K562 (cell line): Measurements from ENCODE around the gene GPR33. TPM values are rescaled to one million over a fixed set of nuclear protein-coding genes. Genes with fewer than 3 reads are reported as not detected.
A peak's percentile ranks its signal among the peaks of the same experiment; 100 is the strongest.

Experiments used
- ATAC-seq: fragments of 200-7000 bp; cut with Tn5 transposase; 3 replicates; pipeline ENCODE4 v1.9.1; 2020; ENCODE audit warnings: moderate library complexity
- BruUV-seq: library from RNA; stranded (reverse); fragments of 400-500 nt; replicated peaks from 2 replicates; lab custom pipeline; 2021; lab: Mats Ljungman, UMichigan
- CTCF ChIA-PET: fragments of 300-600 bp; formaldehyde crosslinking; extraction: SDS; loops from one replicate; lab custom pipeline; 2021; ENCODE audit warnings: low intra/inter-chr PET ratio; lab: Yijun Ruan, JAX
- POLR2A ChIA-PET: fragments of 300-600, 350-650 bp; sonication (Branson Sonifier 250); formaldehyde crosslinking; extraction: SDS; loops from one replicate; lab custom pipeline; 2021; ENCODE audit warnings: antibody characterized with exemption, inconsistent platforms; lab: Yijun Ruan, JAX
- DNase-seq, 4 experiments: peaks; one replicate each; pipeline versions ENCODE4 v3.0.0 to v3.0.0-alpha.2; 2011 to 2018; ENCODE audit warnings: low spot score in 3 of 4, mixed read lengths in 3 of 4; ENCODE audit errors: extremely low read depth in 1 of 4
- FAIRE-seq: peaks from 2 replicates; lab custom pipeline; 2011; peaks lifted over from hg19 to GRCh38; lab: Jason Lieb, UNC
- H2AFZ ChIP-seq: 2 replicates; pipeline ENCODE4 v1.6.0; 2011; ENCODE audit warnings: low read depth, low read length, control low read depth, inconsistent platforms
- H3K27ac ChIP-seq: fragments of 200-600 bp; 3 replicates; pipeline ENCODE4 v1.8.0; 2011; ENCODE audit warnings: low read depth, mild to moderate bottlenecking, control low read depth, inconsistent platforms, low read length, moderate library complexity, mixed read lengths; ENCODE audit errors: extremely low read depth
- H3K27me3 ChIP-seq, 2 experiments: fragments of 300-600 bp in 1 of 2; 2 replicates in 1 of 2; 3 replicates in 1 of 2; pipeline versions ENCODE4 v1.6.0 to v1.8.0; 2011; ENCODE audit warnings: inconsistent platforms in 2 of 2, low read length in 2 of 2, mild to moderate bottlenecking in 1 of 2, mixed read lengths in 1 of 2, moderate library complexity in 1 of 2; ENCODE audit not compliant: control insufficient read depth in 2 of 2, insufficient read depth in 2 of 2
- H3K36me3 ChIP-seq: fragments of 300-600 bp; 3 replicates; pipeline ENCODE4 v1.8.0; 2011; ENCODE audit warnings: mild to moderate bottlenecking, low read length, inconsistent platforms; ENCODE audit not compliant: control insufficient read depth, insufficient read depth
- H3K4me1 ChIP-seq, 2 experiments: fragments of 200-600 bp in 1 of 2; replicated peaks in 1 of 2; 2 replicates in 1 of 2; 3 replicates in 1 of 2; pipeline versions ENCODE4 v1.5.1 to v1.8.0; 2011; ENCODE audit warnings: inconsistent platforms in 2 of 2, low read length in 2 of 2, mild to moderate bottlenecking in 1 of 2, mixed read lengths in 1 of 2, moderate library complexity in 1 of 2; ENCODE audit not compliant: control insufficient read depth in 2 of 2, insufficient read depth in 2 of 2
- H3K4me2 ChIP-seq: 2 replicates; pipeline ENCODE4 v1.6.1; 2011; ENCODE audit warnings: low read length, control low read depth, inconsistent platforms, mixed read lengths; ENCODE audit not compliant: insufficient read depth
- H3K4me3 ChIP-seq: fragments of 200-600 bp; sonication (generic), shearing (Covaris generic); 2 replicates; pipeline ENCODE4 v1.5.1; 2016; ENCODE audit warnings: control low read depth, inconsistent platforms
- H3K79me2 ChIP-seq: fragments of 200-600 bp; 3 replicates; pipeline ENCODE4 v1.8.0; 2011; ENCODE audit warnings: low read length, inconsistent platforms; ENCODE audit not compliant: control insufficient read depth, insufficient read depth
- H3K9ac ChIP-seq, 2 experiments: 2 replicates each; pipeline versions ENCODE4 v1.6.0 to v1.6.1; 2011; ENCODE audit warnings: low read depth in 2 of 2, low read length in 2 of 2, control low read depth in 1 of 2, inconsistent platforms in 1 of 2, mild to moderate bottlenecking in 1 of 2, mixed read lengths in 1 of 2; ENCODE audit not compliant: insufficient read depth in 1 of 2
- H3K9me1 ChIP-seq: one replicate; pipeline ENCODE4 v1.6.0; 2011; ENCODE audit warnings: inconsistent platforms, mild to moderate bottlenecking, low read length, moderate library complexity; ENCODE audit not compliant: control insufficient read depth, insufficient read depth
- H3K9me3 ChIP-seq: replicated peaks from 2 replicates; pipeline ENCODE4 v1.5.1; 2011; ENCODE audit warnings: low read depth, low read length, inconsistent platforms; ENCODE audit not compliant: control insufficient read depth, insufficient read depth
- H4K20me1 ChIP-seq: replicated peaks from 2 replicates; pipeline ENCODE4 v1.6.1; 2011; ENCODE audit warnings: low read length, inconsistent platforms, mixed read lengths; ENCODE audit not compliant: control insufficient read depth, insufficient read depth
- ATF1 ChIP-seq, 2 experiments: fragments of 450-650 bp in 1 of 2; IDR thresholded peaks; 2 replicates each; pipeline ENCODE4 v1.6.1; 2016; ENCODE audit warnings: missing compliant biosample characterization in 1 of 2, missing genetic modification characterization in 1 of 2
- ATF7 ChIP-seq: fragments of 450-650 bp; IDR thresholded peaks from 2 replicates; pipeline ENCODE4 v1.7.1; 2014; ENCODE audit warnings: mild to moderate bottlenecking, moderate library complexity
- DMBX1 ChIP-seq: fragments of 250-450 bp; sonication (Bioruptor Pico); IDR thresholded peaks from 2 replicates; pipeline ENCODE4 v1.8.0; 2022; ENCODE audit warnings: inconsistent platforms, mild to moderate bottlenecking, moderate library complexity, borderline replicate concordance
- FOXJ3 ChIP-seq: sonication (generic); formaldehyde crosslinking; IDR thresholded peaks from 2 replicates; pipeline ENCODE4 v1.4.0; 2020; ENCODE audit warnings: mild to moderate bottlenecking, missing genetic modification reagents
- FUS ChIP-seq: fragments of 200-400 bp; formaldehyde crosslinking; optimal IDR thresholded peaks from 2 replicates; pipeline ENCODE3; 2017; ENCODE audit warnings: low read depth, low read length
- KDM4B ChIP-seq, 2 experiments: fragments of 450-650 bp in 1 of 2; sonication (generic) in 1 of 2; IDR thresholded peaks; 2 replicates each; pipeline ENCODE4 v1.6.1; 2016 to 2017; ENCODE audit warnings: borderline replicate concordance in 2 of 2, antibody characterized with exemption in 1 of 2, low read depth in 1 of 2, mild to moderate bottlenecking in 1 of 2
- PML ChIP-seq: IDR thresholded peaks from 2 replicates; pipeline ENCODE4 v1.6.1; 2012; ENCODE audit warnings: low read length, inconsistent platforms
- POLR2A ChIP-seq: fragments of 450-650 bp; conservative IDR thresholded peaks from 2 replicates; pipeline ENCODE4 v1.6.1; 2016
- POLR2AphosphoS5 ChIP-seq: IDR thresholded peaks from 2 replicates; pipeline ENCODE4 v1.6.1; 2011; ENCODE audit warnings: mild to moderate bottlenecking, low read depth, low read length, moderate library complexity; ENCODE audit not compliant: control insufficient read depth, insufficient read depth
- PYGO2 ChIP-seq: fragments of 450-650 bp; IDR thresholded peaks from 2 replicates; pipeline ENCODE4 v1.6.1; 2016; ENCODE audit warnings: mild to moderate bottlenecking, missing genetic modification characterization, moderate library complexity, missing compliant biosample characterization
- SAFB ChIP-seq: fragments of 200-400 bp; formaldehyde crosslinking; IDR thresholded peaks from 2 replicates; pipeline ENCODE4 v1.6.1; 2017; ENCODE audit warnings: low read depth, low read length, borderline replicate concordance
- SIN3B ChIP-seq: fragments of 450-650 bp; IDR thresholded peaks from 2 replicates; pipeline ENCODE4 v1.6.1; 2017; ENCODE audit warnings: low read depth, mild to moderate bottlenecking, moderate library complexity
- SMAD1 ChIP-seq: fragments of 150-350 bp; IDR thresholded peaks from 2 replicates; pipeline ENCODE4 v1.6.1; 2014; ENCODE audit warnings: low read length, low read depth; ENCODE audit not compliant: partially characterized antibody
- TAF9B ChIP-seq: fragments of 450-650 bp; IDR thresholded peaks from 2 replicates; pipeline ENCODE4 v1.6.1; 2018; ENCODE audit warnings: mild to moderate bottlenecking; ENCODE audit not compliant: partially characterized antibody
- ZNF23 ChIP-seq: fragments of 250-450 bp; sonication (Bioruptor Pico); IDR thresholded peaks from 2 replicates; pipeline ENCODE4 v1.4.0; 2020; ENCODE audit warnings: mild to moderate bottlenecking
- ZNF282 ChIP-seq: sonication (generic); formaldehyde crosslinking; IDR thresholded peaks from 2 replicates; pipeline ENCODE4 v1.8.1; 2023; ENCODE audit warnings: missing genetic modification reagents
- WGBS: fragments of 100-300 bp; shearing (Covaris generic); methylation state at CpG from one replicate; pipeline ENCODE4 v1.1.6; 2016; ENCODE audit warnings: low coverage, mixed read lengths; ENCODE audit not compliant: insufficient coverage; ENCODE audit errors: missing lambda C conversion rate; 5-methylcytosine and 5-hydroxymethylcytosine counted together
- in situ Hi-C: fragments of 300-500 bp; cut with MboI; formaldehyde crosslinking; loops from 4 replicates; pipeline ENCODE4 v1.15.0; 2018; ENCODE audit warnings: inconsistent platforms, mixed read lengths
- intact Hi-C: fragments of 100-400 bp; cut with micrococcal nuclease; formaldehyde crosslinking; loops from 2 replicates; pipeline ENCODE4 v1.14.2; 2022
- polyA plus RNA-seq, 8 experiments: library from polyadenylated mRNA; depleted of rRNA in 4 of 8; stranded (reverse) in 5 of 8; unstranded in 3 of 8; fragments of >200 nt; fragmentation: Nextera tagmentation in 2 of 8; fragmentation: Illumina TruSeq in 1 of 8; extraction: Ambion mirVana in 2 of 8; extraction: Trizol in 1 of 8; gene quantifications; 2 replicates each; pipeline versions ENCODE4 v1.2.1 to v1.2.3, GENCODE V29; 2011 to 2014; ENCODE audit warnings: inconsistent platforms in 1 of 8, missing spikeins in 1 of 8
- total RNA-seq, 7 experiments: library from RNA; depleted of rRNA in 6 of 7; stranded (reverse); fragments of >200 nt in 6 of 7; fragmentation: Illumina TruSeq in 2 of 7; extraction: Trizol in 2 of 7; gene quantifications; 2 replicates each; pipeline versions ENCODE4 v1.2.1 to v1.2.3, GENCODE V29; 2011 to 2021; ENCODE audit warnings: low replicate concordance in 1 of 7
- TF ChIP-seq, protein P1 (sequence below), 2 experiments: IDR thresholded peaks; 2 replicates each; pipeline ENCODE4 v1.6.1; 2011; ENCODE audit warnings: borderline replicate concordance in 1 of 2, control low read depth in 1 of 2, low read depth in 1 of 2, low read length in 1 of 2, mild to moderate bottlenecking in 1 of 2, mixed read lengths in 1 of 2, moderate library complexity in 1 of 2; ENCODE audit not compliant: insufficient read depth in 1 of 2, insufficient read length in 1 of 2, poor library complexity in 1 of 2, severe bottlenecking in 1 of 2; ENCODE audit errors: extremely low read depth in 1 of 2
- TF ChIP-seq, protein P2 (sequence below): sonication (generic); formaldehyde crosslinking; IDR thresholded peaks from 2 replicates; pipeline ENCODE4 v1.5.0; 2020; ENCODE audit warnings: missing genetic modification reagents
- TF ChIP-seq, protein P3 (sequence below): sonication (generic); formaldehyde crosslinking; IDR thresholded peaks from 2 replicates; pipeline ENCODE4 v1.9.0; 2022; ENCODE audit warnings: mild to moderate bottlenecking, missing genetic modification reagents

GPR33 gene
- total and polyA plus RNA-seq, 9 of the 15 experiments (the other 6 are each of a cell fraction or from before 2014, with no cell fraction given): not detected

GRCh38 chr14:31456841-31457664 is 30.8 kb downstream of the GPR33 start, which contains the start of gene DTD2:
TSS of gene DTD2 (minus strand) at chr14:31457506. CDS start at chr14:31457393, 113 bp downstream.
- peaks cover 23% of the 10 kb centered on the region for H3K79me2 ChIP-seq
- H3K9me3 ChIP-seq: no peaks in the 10 kb centered on the region
- intact Hi-C loops (no loop called here), in situ Hi-C loops (no loop called here)
- peak within 1 kb of the TSS; percentile 71 for H3K27ac ChIP-seq
- H3K9ac ChIP-seq: peak within 1 kb of the TSS; percentile 68 to 98
- peak; percentile 86 for FAIRE-seq
- no peaks in the 10 kb centered on the region for H3K9me1 ChIP-seq
- CTCF ChIA-PET: no interaction called here
- TSS peak; percentile 80 for BruUV-seq
- peak; percentile 91 to 94 (median 92) for DNase-seq
- H3K4me2 ChIP-seq: peak within 1 kb of the TSS; percentile 73
- H3K27me3 ChIP-seq: no peaks in the 10 kb centered on the region
- peaks cover 10% of the 10 kb centered on the region; the same call in 1 of the 3 replicates for H3K36me3 ChIP-seq
- ATAC-seq: peak; percentile 99
- H3K4me1 ChIP-seq: peaks cover 5 to 17% of the 10 kb centered on the region in 2 experiments; a peak in 4 of 5 replicates
- H3K4me3 ChIP-seq: peak within 1 kb of the TSS; percentile 46
- H4K20me1 ChIP-seq: no peaks in the 10 kb centered on the region
- POLR2A ChIA-PET: interaction anchor here (0.6 to 1.6 kb wide), 7 partner anchors 9 to 347 kb away, joined by 3 to 6 read pairs (median 4); partner anchors contain the start of gene HEATR5A
- peak within 1 kb of the TSS; percentile 94 for H2AFZ ChIP-seq
- 5% methylated on average over 46 of the region's 70 CpGs for WGBS
- TF ChIP-seq SAFB (no peak), ATF1 (CRISPR knock-in tag; IDR thresholded peaks at IDR 0.05) (no peak), ATF1 (tag; IDR thresholded peaks at IDR 0.05) (peak; percentile 79), FUS (no peak), POLR2AphosphoS5 (peak; percentile 54), FOXJ3 (no peak), SMAD1 (peak; percentile 30), PML (peak; percentile 39; the same call in 1 of the 2 replicates), SIN3B (no peak), ZNF282 (CRISPR knock-in tag) (no peak), PYGO2 (tag) (no peak), KDM4B (IDR thresholded peaks at IDR 0.05; ENCODE audit: borderline replicate concordance in 2 of 2, low read depth in 1 of 2) (0 out of 4 replicates have a peak, but pooled peaks of 1 of the 2 experiments have one; percentile 49), ATF7 (peak; percentile 66; the same call in 1 of the 2 replicates), TAF9B (peak; percentile 65), POLR2A (peak; percentile 93), DMBX1 (CRISPR knock-in tag) (no peak), ZNF23 (CRISPR knock-in tag) (no peak)
- TF ChIP-seq, protein P1, sequence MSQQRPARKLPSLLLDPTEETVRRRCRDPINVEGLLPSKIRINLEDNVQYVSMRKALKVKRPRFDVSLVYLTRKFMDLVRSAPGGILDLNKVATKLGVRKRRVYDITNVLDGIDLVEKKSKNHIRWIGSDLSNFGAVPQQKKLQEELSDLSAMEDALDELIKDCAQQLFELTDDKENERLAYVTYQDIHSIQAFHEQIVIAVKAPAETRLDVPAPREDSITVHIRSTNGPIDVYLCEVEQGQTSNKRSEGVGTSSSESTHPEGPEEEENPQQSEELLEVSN (IDR thresholded peaks at IDR 0.05; ENCODE audit: borderline replicate concordance in 1 of 2, extremely low read depth in 1 of 2, insufficient read depth in 1 of 2, insufficient read length in 1 of 2, low read depth in 1 of 2, low read length in 1 of 2, poor library complexity in 1 of 2, severe bottlenecking in 1 of 2): peak; percentile 63 to 72
- TF ChIP-seq, protein P2, sequence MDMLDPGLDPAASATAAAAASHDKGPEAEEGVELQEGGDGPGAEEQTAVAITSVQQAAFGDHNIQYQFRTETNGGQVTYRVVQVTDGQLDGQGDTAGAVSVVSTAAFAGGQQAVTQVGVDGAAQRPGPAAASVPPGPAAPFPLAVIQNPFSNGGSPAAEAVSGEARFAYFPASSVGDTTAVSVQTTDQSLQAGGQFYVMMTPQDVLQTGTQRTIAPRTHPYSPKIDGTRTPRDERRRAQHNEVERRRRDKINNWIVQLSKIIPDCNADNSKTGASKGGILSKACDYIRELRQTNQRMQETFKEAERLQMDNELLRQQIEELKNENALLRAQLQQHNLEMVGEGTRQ (CRISPR knock-in tag): peak; percentile 16; the same call in 1 of the 2 replicates
- TF ChIP-seq, protein P3, sequence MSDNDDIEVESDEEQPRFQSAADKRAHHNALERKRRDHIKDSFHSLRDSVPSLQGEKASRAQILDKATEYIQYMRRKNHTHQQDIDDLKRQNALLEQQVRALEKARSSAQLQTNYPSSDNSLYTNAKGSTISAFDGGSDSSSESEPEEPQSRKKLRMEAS (CRISPR knock-in tag): peak; percentile 80
